H9 (cell line): ENCODE results near the gene GNAS. TPM values are rescaled to one million over a fixed set of nuclear protein-coding genes. Genes with fewer than 3 reads are reported as not detected.
A peak's percentile ranks its signal among the peaks of the same experiment; 100 is the strongest.

Experiments
- DNase-seq: peaks from one replicate; pipeline ENCODE4 v3.0.0-alpha.2; 2017
- H2AFZ ChIP-seq: one replicate; pipeline ENCODE4 v1.6.1; 2013; ENCODE audit warnings: mild to moderate bottlenecking, low read length, control low read depth, moderate library complexity
- H2AK5ac ChIP-seq: 2 replicates; pipeline ENCODE4 v1.6.1; 2013; ENCODE audit warnings: low read length, control low read depth, mixed read lengths; ENCODE audit not compliant: insufficient read length
- H2BK120ac ChIP-seq: one replicate; pipeline ENCODE4 v1.6.1; 2013; ENCODE audit warnings: low read depth, mild to moderate bottlenecking, low read length, control low read depth, inconsistent platforms; ENCODE audit not compliant: poor library complexity, severe bottlenecking
- H2BK12ac ChIP-seq: 2 replicates; pipeline ENCODE4 v1.6.1; 2013; ENCODE audit warnings: low read length, control low read depth, mixed read lengths, low read depth; ENCODE audit not compliant: insufficient read length
- H2BK15ac ChIP-seq: 2 replicates; pipeline ENCODE4 v1.6.1; 2013; ENCODE audit warnings: low read depth, low read length, control low read depth
- H2BK20ac ChIP-seq: one replicate; pipeline ENCODE4 v1.6.1; 2013; ENCODE audit warnings: low read depth, mild to moderate bottlenecking, low read length, control low read depth, inconsistent platforms; ENCODE audit not compliant: poor library complexity, severe bottlenecking
- H2BK5ac ChIP-seq: 2 replicates; pipeline ENCODE4 v1.6.1; 2013; ENCODE audit warnings: low read length, control low read depth, mixed read lengths; ENCODE audit not compliant: insufficient read length
- H3K14ac ChIP-seq: 2 replicates; pipeline ENCODE4 v1.6.1; 2013; ENCODE audit warnings: low read length, control low read depth; ENCODE audit not compliant: insufficient read depth
- H3K18ac ChIP-seq: 2 replicates; pipeline ENCODE4 v1.6.1; 2013; ENCODE audit warnings: low read depth, mild to moderate bottlenecking, mixed read lengths, low read length, control low read depth; ENCODE audit not compliant: insufficient read length
- H3K23ac ChIP-seq: 2 replicates; pipeline ENCODE4 v1.6.1; 2013; ENCODE audit warnings: low read length, control low read depth, mixed read lengths, low read depth; ENCODE audit not compliant: insufficient read length
- H3K23me2 ChIP-seq: 2 replicates; pipeline ENCODE4 v1.6.1; 2013; ENCODE audit warnings: low read depth, mild to moderate bottlenecking, mixed read lengths, low read length, control low read depth; ENCODE audit not compliant: insufficient read length, poor library complexity, severe bottlenecking
- H3K27ac ChIP-seq: 2 replicates; pipeline ENCODE4 v1.5.1; 2013; ENCODE audit warnings: low read length, control low read depth, mixed read lengths, low read depth; ENCODE audit not compliant: insufficient read length
- H3K27me3 ChIP-seq: 2 replicates; pipeline ENCODE4 v1.6.1; 2013; ENCODE audit warnings: low read length, control low read depth, inconsistent platforms; ENCODE audit not compliant: insufficient read depth
- H3K4ac ChIP-seq: 2 replicates; pipeline ENCODE4 v1.6.1; 2013; ENCODE audit warnings: low read depth, mild to moderate bottlenecking, control low read depth, inconsistent platforms, low read length, moderate library complexity
- H3K4me1 ChIP-seq: 2 replicates; pipeline ENCODE4 v1.6.1; 2013; ENCODE audit warnings: low read length, control low read depth, inconsistent platforms; ENCODE audit not compliant: insufficient read depth
- H3K4me2 ChIP-seq: 2 replicates; pipeline ENCODE4 v1.6.1; 2013; ENCODE audit warnings: low read length, control low read depth, mixed read lengths; ENCODE audit not compliant: insufficient read length, insufficient read depth
- H3K56ac ChIP-seq: 2 replicates; pipeline ENCODE4 v1.6.1; 2013; ENCODE audit warnings: low read depth, mild to moderate bottlenecking, mixed read lengths, low read length, control low read depth; ENCODE audit not compliant: insufficient read length
- H3K79me1 ChIP-seq: 2 replicates; pipeline ENCODE4 v1.6.1; 2013; ENCODE audit warnings: low read depth, mild to moderate bottlenecking, moderate library complexity, low read length, control low read depth, inconsistent platforms; ENCODE audit not compliant: insufficient read depth, poor library complexity, severe bottlenecking
- H3K79me2 ChIP-seq: 2 replicates; pipeline ENCODE4 v1.6.1; 2013; ENCODE audit warnings: low read length, control low read depth, inconsistent platforms; ENCODE audit not compliant: insufficient read depth
- H3K9ac ChIP-seq: 2 replicates; pipeline ENCODE4 v1.6.1; 2013; ENCODE audit warnings: low read length, control low read depth, mixed read lengths; ENCODE audit not compliant: insufficient read length; ENCODE audit errors: extremely low read depth
- H3K9me3 ChIP-seq: one replicate; pipeline ENCODE4 v1.6.1; 2013; ENCODE audit warnings: low read depth, low read length, inconsistent platforms; ENCODE audit not compliant: control insufficient read depth
- H3T11ph ChIP-seq: one replicate; pipeline ENCODE4 v1.6.1; 2013; ENCODE audit warnings: mild to moderate bottlenecking, low read length, control low read depth, inconsistent platforms
- H4K20me1 ChIP-seq: one replicate; pipeline ENCODE4 v1.6.1; 2013; ENCODE audit not compliant: control insufficient read depth, insufficient read length, insufficient read depth
- H4K5ac ChIP-seq: 2 replicates; pipeline ENCODE4 v1.6.1; 2013; ENCODE audit warnings: low read depth, mild to moderate bottlenecking, mixed read lengths, low read length, control low read depth; ENCODE audit not compliant: insufficient read length
- H4K8ac ChIP-seq: replicated peaks from 2 replicates; pipeline ENCODE4 v1.6.1; 2013; ENCODE audit warnings: low read length, control low read depth, mixed read lengths, low read depth; ENCODE audit not compliant: insufficient read length
- H4K91ac ChIP-seq: 2 replicates; pipeline ENCODE4 v1.6.1; 2013; ENCODE audit warnings: low read depth, mild to moderate bottlenecking, moderate library complexity, mixed read lengths, low read length, control low read depth; ENCODE audit not compliant: insufficient read length
- H3K27ac Mint-ChIP-seq, 3 experiments: 2 replicates in 2 of 3; 3 replicates in 1 of 3; pipeline ENCODE4 v1.8.0; 2020 to 2021; ENCODE audit warnings: mixed read lengths in 3 of 3, mild to moderate bottlenecking in 1 of 3, moderate library complexity in 1 of 3
- H3K27me3 Mint-ChIP-seq: 2 replicates; pipeline ENCODE4 v1.8.0; 2021; ENCODE audit warnings: low read depth, mild to moderate bottlenecking, moderate library complexity, mixed read lengths
- H3K36me3 Mint-ChIP-seq, 3 experiments: 2 replicates in 2 of 3; 3 replicates in 1 of 3; pipeline ENCODE4 v1.8.0; 2020 to 2021; ENCODE audit warnings: low read depth in 3 of 3, mixed read lengths in 3 of 3; ENCODE audit not compliant: insufficient read depth in 1 of 3
- H3K4me1 Mint-ChIP-seq, 2 experiments: 2 replicates each; pipeline ENCODE4 v1.8.0; 2020; ENCODE audit warnings: mixed read lengths in 2 of 2
- H3K4me3 Mint-ChIP-seq, 2 experiments: 2 replicates in 1 of 2; 3 replicates in 1 of 2; pipeline ENCODE4 v1.8.0; 2020 to 2021; ENCODE audit warnings: mild to moderate bottlenecking in 2 of 2, mixed read lengths in 2 of 2, moderate library complexity in 1 of 2
- H3K9me3 Mint-ChIP-seq, 2 experiments: 2 replicates in 1 of 2; 3 replicates in 1 of 2; pipeline ENCODE4 v1.8.0; 2020; ENCODE audit warnings: mild to moderate bottlenecking in 2 of 2, mixed read lengths in 2 of 2, moderate library complexity in 1 of 2
- WGBS: extraction: QIAGEN DNeasy Blood & Tissue Kit; methylation state at CpG from one replicate; pipeline ENCODE4 v1.1.7; 2013; ENCODE audit warnings: missing lambda C conversion rate, low lambda C conversion rate, mixed read lengths; ENCODE audit not compliant: insufficient read length; ENCODE audit errors: extremely low coverage; 5-methylcytosine and 5-hydroxymethylcytosine counted together
- total RNA-seq: library from RNA; stranded (reverse); gene quantifications from 2 replicates; pipeline ENCODE4 v1.2.1, GENCODE V29; 2021
- TF ChIP-seq, protein P1 (sequence below): fragments of 200-600 bp; sonication (generic); conservative IDR thresholded peaks from 3 replicates; pipeline ENCODE4 v1.8.0; 2021; ENCODE audit warnings: antibody characterized with exemption, mild to moderate bottlenecking

GNAS gene
- total RNA-seq, 1 experiment from 2014 or later: 920 TPM

DNA sequence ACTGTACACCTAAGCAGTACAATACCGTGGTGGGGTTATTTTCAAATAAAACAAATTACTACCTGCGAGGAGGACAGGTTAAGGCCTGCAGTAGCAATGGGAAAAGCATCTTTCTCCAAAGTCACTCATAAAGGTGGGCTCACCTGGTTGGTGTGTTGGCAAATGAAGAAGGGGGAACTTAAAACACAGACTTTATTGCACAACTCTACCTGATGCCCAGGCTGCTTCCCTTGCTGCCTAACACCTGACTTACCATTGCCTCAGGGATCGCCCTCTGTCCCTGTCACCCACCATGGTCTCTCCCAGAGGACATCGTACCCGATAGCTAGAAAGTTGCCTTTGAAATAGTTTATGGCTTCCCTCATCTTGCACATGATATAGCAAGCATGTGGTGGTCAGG lies 53.6 kb downstream of the GNAS start:
- Histone ChIP-seq H2BK12ac (no peak overlapping the region), H3K14ac (no peak overlapping the region), H2BK5ac (no peak overlapping the region), H2BK120ac (no peak overlapping the region), H4K5ac (no peak overlapping the region), H3K4me1 (no peaks in the 10 kb centered on the region), H4K91ac (no peak overlapping the region), H3K4me2 (no peak overlapping the region), H4K20me1 (no peaks in the 10 kb centered on the region), H3K9ac (no peak overlapping the region), H3K18ac (no peak overlapping the region), H3K56ac (no peak overlapping the region), H3T11ph (no peak overlapping the region), H2AK5ac (no peak overlapping the region), H3K23me2 (no peaks in the 10 kb centered on the region), H3K23ac (no peak overlapping the region), H3K79me1 (no peaks in the 10 kb centered on the region), H3K27ac (no peak overlapping the region), H3K4ac (no peak overlapping the region), H4K8ac (no peak overlapping the region), H3K27me3 (no peaks in the 10 kb centered on the region), H3K9me3 (no peaks in the 10 kb centered on the region), H2AFZ (no peak overlapping the region), H3K79me2 (peaks cover 8% of the 10 kb centered on the region; the same call in 1 of the 2 replicates), H2BK15ac (no peak overlapping the region), H2BK20ac (no peak overlapping the region)
- WGBS: no CpG with 5 or more reads among the region's 5 CpGs
- Mint-ChIP-seq H3K9me3 (no peaks in the 10 kb centered on the region), H3K27ac (peak overlapping the region in 1 of 3 experiments; percentile 9; a peak in 1 of 7 replicates), H3K4me1 (peaks cover 12 to 15% of the 10 kb centered on the region in 2 experiments), H3K36me3 (peaks cover 67 to 92% (median 82%) of the 10 kb centered on the region in 3 experiments; a peak in 6 of 7 replicates), H3K27me3 (no peaks in the 10 kb centered on the region), H3K4me3 (no peak overlapping the region)
- DNase-seq: no peak
- TF ChIP-seq, protein P1, sequence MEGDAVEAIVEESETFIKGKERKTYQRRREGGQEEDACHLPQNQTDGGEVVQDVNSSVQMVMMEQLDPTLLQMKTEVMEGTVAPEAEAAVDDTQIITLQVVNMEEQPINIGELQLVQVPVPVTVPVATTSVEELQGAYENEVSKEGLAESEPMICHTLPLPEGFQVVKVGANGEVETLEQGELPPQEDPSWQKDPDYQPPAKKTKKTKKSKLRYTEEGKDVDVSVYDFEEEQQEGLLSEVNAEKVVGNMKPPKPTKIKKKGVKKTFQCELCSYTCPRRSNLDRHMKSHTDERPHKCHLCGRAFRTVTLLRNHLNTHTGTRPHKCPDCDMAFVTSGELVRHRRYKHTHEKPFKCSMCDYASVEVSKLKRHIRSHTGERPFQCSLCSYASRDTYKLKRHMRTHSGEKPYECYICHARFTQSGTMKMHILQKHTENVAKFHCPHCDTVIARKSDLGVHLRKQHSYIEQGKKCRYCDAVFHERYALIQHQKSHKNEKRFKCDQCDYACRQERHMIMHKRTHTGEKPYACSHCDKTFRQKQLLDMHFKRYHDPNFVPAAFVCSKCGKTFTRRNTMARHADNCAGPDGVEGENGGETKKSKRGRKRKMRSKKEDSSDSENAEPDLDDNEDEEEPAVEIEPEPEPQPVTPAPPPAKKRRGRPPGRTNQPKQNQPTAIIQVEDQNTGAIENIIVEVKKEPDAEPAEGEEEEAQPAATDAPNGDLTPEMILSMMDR: no peak
